Measurements from ENCODE around the gene CCND1. TPM values are rescaled to one million over a fixed set of nuclear protein-coding genes. Genes with fewer than 3 reads are reported as not detected.

The CCND1 gene
- total RNA-seq, 6 experiments from 2014 or later: 67.0 to 283 (median 94.1) TPM

DNA sequence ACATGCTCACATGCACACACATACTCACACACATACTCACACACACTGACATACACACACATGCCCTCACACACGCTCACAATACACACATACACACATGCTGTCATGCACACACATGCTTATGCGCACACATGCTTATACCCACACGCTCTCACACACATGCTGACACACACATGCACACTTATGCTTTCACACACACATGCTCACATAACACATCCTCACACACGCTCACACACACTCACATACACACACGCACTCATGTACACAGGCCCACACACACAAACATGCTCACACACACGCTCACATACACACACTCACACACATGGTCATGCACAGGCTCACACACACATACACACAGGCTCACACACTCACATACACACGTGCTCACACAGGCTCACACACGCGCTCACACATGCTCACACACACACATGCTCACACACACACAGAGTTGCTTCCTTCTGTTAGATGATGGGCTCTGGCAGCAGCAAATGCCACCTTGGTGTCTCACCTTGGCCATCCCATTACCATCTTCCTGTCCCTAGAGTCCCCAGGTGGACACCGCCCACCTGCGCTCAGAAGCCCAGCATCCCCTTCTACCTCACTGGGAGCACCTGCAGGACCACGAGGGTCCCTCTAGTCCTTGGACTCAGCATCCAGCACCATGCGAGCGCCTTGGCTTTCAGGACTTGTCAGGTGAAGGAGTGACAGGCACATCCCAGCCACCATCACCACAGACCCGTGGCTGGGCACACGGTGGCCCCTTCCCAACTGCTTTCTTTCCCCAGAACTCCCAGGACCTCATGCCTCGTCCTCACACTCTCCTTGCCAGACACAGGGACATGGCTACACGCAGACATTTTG lies 44.9 kb upstream of the CCND1 start:
- no peaks in the 10 kb centered on the region for H3K4me1 ChIP-seq
- DNase-seq (no peak), ATAC-seq (no peak)
- WGBS (ENCODE audit: insufficient coverage, low coverage, low lambda C conversion rate, missing lambda C conversion rate): 82% methylated on average over 13 of the region's 18 CpGs
- TF ChIP-seq, protein P1, sequence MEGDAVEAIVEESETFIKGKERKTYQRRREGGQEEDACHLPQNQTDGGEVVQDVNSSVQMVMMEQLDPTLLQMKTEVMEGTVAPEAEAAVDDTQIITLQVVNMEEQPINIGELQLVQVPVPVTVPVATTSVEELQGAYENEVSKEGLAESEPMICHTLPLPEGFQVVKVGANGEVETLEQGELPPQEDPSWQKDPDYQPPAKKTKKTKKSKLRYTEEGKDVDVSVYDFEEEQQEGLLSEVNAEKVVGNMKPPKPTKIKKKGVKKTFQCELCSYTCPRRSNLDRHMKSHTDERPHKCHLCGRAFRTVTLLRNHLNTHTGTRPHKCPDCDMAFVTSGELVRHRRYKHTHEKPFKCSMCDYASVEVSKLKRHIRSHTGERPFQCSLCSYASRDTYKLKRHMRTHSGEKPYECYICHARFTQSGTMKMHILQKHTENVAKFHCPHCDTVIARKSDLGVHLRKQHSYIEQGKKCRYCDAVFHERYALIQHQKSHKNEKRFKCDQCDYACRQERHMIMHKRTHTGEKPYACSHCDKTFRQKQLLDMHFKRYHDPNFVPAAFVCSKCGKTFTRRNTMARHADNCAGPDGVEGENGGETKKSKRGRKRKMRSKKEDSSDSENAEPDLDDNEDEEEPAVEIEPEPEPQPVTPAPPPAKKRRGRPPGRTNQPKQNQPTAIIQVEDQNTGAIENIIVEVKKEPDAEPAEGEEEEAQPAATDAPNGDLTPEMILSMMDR (IDR thresholded peaks at IDR 0.05): no peak
- TF ChIP-seq POLR2A (IDR thresholded peaks at IDR 0.05): no peak
- H3K27me3 ChIP-seq: no peaks in the 10 kb centered on the region
- no peak overlapping the region for H3K4me3 ChIP-seq
- intact Hi-C loops (cut with DNase I): no loop called here
- H3K36me3 ChIP-seq: no peaks in the 10 kb centered on the region
- H3K9me3 ChIP-seq: no peaks in the 10 kb centered on the region
- H3K27ac ChIP-seq: no peak overlapping the region

- intact Hi-C loops (cut with DNase I): no loop called here
Observed at GRCh38 chr11:69598147-69598546, 42.8 kb upstream of the CCND1 start.

DNA sequence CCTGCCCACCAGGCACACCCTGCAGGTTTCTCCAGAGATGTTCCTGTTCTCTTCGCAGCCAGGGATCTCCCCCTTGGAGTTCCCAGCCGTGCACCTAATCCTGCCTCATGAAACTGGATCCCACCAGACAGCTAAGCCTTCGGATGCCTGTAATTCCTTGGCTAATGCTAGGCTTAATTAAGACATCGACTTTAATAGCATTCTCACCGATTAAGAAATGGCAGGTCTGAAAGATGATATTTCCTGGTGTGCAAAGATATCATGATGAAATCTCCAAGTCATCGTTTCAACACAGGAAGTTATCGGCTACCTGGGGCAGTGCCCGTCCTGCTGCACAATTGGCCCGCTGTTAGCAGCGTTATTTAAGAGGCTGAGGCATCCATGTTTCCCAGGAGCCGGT lies 41.5 kb upstream of the CCND1 start:
- 65% methylated on average over 11 of the region's 11 CpGs for WGBS (ENCODE audit: insufficient coverage, low coverage, low lambda C conversion rate, missing lambda C conversion rate)
- no peaks in the 10 kb centered on the region for H3K27me3 ChIP-seq
- no peak for ATAC-seq
- H3K4me1 ChIP-seq: no peaks in the 10 kb centered on the region
- TF ChIP-seq, protein P1 (IDR thresholded peaks at IDR 0.05): no peak
- TF ChIP-seq POLR2A (IDR thresholded peaks at IDR 0.05): no peak
- no peak overlapping the region for H3K4me3 ChIP-seq
- H3K27ac ChIP-seq: no peak overlapping the region
- intact Hi-C loops (cut with DNase I): no loop called here
- no peak for DNase-seq
- H3K9me3 ChIP-seq: no peaks in the 10 kb centered on the region
- H3K36me3 ChIP-seq: no peaks in the 10 kb centered on the region

More at GRCh38 chr11:69598147-69598546, 42.8 kb upstream of the CCND1 start:
- no peak overlapping the region for H3K4me3 ChIP-seq
- no peaks in the 10 kb centered on the region for H3K27me3 ChIP-seq
- H3K9me3 ChIP-seq: no peaks in the 10 kb centered on the region
- ATAC-seq (peak in 3 of 4 donors; percentile 30 to 39 (median 32)), DNase-seq (no peak)
- 47% methylated on average over 2 of the region's 5 CpGs for WGBS (ENCODE audit: insufficient coverage, low coverage, low lambda C conversion rate, missing lambda C conversion rate)
- TF ChIP-seq, protein P1 (IDR thresholded peaks at IDR 0.05): peak in 3 of 4 donors; percentile 5 to 20 (median 8)
- no peak for TF ChIP-seq POLR2A (IDR thresholded peaks at IDR 0.05)
- no peaks in the 10 kb centered on the region for H3K4me1 ChIP-seq
- H3K27ac ChIP-seq: no peak overlapping the region
- no peaks in the 10 kb centered on the region for H3K36me3 ChIP-seq

DNA sequence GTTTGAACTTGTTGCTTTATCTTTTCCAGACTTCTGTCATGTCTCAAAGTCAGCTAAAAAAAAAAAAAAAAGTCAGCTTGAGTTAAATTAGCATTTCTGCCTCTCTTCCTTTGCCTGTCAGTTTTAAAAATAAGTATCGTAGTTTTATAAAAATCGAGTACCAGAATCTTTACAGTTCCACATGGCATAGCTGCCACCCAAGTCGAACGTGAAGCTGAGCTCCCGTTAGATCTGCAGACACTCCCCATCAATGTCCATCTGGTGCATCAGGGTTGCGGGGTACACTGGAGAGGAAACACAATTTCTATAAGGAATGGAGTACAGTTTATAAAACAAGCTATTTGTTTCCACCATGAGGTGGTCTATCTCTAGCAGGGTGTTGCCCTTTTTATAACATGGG lies 41.0 kb upstream of the CCND1 start:
- 75% methylated on average over 6 of the region's 6 CpGs for WGBS (ENCODE audit: insufficient coverage, low coverage, low lambda C conversion rate, missing lambda C conversion rate)
- no peak for TF ChIP-seq POLR2A (IDR thresholded peaks at IDR 0.05)
- TF ChIP-seq, protein P1 (IDR thresholded peaks at IDR 0.05): no peak
- Histone ChIP-seq H3K4me1 (no peaks in the 10 kb centered on the region), H3K36me3 (no peaks in the 10 kb centered on the region), H3K4me3 (no peak overlapping the region), H3K27ac (no peak overlapping the region), H3K27me3 (no peaks in the 10 kb centered on the region), H3K9me3 (no peaks in the 10 kb centered on the region)
- ATAC-seq (no peak), DNase-seq (no peak)
- intact Hi-C loops (cut with DNase I): no loop called here

Data from right lobe of liver (tissue), 6 donors.